ENCODE measurements around the gene PTP4A2. TPM values are rescaled to one million over a fixed set of nuclear protein-coding genes. Genes with fewer than 3 reads are reported as not detected.

Gene PTP4A2
- total and polyA plus RNA-seq, 12 donors, result 51.8 to 371 (median 177) TPM

GRCh38 chr1:31984419-31985347, 46.5 kb upstream of the PTP4A2 start:
- Histone ChIP-seq H3K36me3 (replicated peaks in 1 of 2) (no peaks in the 10 kb centered on the region), H3K9me3 (replicated peaks in 1 of 3) (no peaks in the 10 kb centered on the region), H3K4me1 (replicated peaks in 1 of 2) (peaks cover 0 to 5% of the 10 kb centered on the region in 2 donors), H3K27me3 (no peaks in the 10 kb centered on the region), H3K4me3 (no peak overlapping the region), H3K27ac (no peak overlapping the region)
- WGBS, 4 donors, result 85 to 92% (median 89%) methylated on average over 6 of the region's 6 CpGs
- intact Hi-C loops (cut with DNase I), result no loop called here
- TF ChIP-seq POLR2A (IDR thresholded peaks at IDR 0.05), result no peak
- TF ChIP-seq, protein P1, sequence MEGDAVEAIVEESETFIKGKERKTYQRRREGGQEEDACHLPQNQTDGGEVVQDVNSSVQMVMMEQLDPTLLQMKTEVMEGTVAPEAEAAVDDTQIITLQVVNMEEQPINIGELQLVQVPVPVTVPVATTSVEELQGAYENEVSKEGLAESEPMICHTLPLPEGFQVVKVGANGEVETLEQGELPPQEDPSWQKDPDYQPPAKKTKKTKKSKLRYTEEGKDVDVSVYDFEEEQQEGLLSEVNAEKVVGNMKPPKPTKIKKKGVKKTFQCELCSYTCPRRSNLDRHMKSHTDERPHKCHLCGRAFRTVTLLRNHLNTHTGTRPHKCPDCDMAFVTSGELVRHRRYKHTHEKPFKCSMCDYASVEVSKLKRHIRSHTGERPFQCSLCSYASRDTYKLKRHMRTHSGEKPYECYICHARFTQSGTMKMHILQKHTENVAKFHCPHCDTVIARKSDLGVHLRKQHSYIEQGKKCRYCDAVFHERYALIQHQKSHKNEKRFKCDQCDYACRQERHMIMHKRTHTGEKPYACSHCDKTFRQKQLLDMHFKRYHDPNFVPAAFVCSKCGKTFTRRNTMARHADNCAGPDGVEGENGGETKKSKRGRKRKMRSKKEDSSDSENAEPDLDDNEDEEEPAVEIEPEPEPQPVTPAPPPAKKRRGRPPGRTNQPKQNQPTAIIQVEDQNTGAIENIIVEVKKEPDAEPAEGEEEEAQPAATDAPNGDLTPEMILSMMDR (IDR thresholded peaks at IDR 0.05), result no peak
- no peak for DNase-seq

DNA sequence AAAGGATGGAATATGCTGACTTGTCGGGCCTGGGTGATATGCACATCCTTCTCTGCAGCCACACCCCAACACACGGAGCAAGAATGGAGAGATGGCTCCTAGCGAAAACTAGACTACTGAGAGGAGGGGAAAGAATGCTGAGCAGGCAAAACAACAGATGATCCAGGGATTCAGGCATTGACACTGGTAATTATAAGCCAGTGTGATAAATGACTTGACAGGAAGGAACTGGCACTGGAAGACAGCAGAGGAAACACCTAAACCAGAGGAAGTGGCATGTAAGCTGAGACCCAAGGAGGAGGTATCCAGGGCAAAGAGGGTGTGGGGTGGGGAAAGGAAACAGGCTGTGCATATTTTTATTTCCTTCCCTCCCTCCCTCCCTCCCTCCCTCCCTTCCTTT, 43.8 kb upstream of the PTP4A2 start:
- intact Hi-C loops (cut with DNase I), result no loop called here

DNA sequence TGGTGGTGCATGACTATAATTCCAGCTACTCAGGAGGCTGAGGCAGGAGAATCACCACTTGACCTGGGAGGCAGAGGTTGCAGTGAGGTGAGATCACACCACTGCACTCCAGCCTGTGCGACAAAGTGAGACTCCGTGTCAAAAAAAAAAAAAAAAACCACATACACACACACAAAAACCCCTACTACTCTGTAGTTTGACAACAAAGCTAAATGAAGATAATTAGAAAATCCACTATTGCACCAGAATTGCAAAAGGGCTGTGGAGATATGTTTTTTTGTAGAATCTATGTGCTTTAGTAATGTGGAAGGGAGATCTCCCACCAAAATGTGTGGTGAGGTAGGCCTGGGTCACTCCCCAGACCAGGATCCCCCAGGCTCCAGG, 43.3 kb upstream of the PTP4A2 start:
- Histone ChIP-seq H3K36me3 (replicated peaks in 1 of 2) (no peaks in the 10 kb centered on the region), H3K27me3 (no peaks in the 10 kb centered on the region), H3K4me1 (replicated peaks in 1 of 2) (peaks cover 0 to 5% of the 10 kb centered on the region in 2 donors), H3K27ac (no peak overlapping the region), H3K4me3 (no peak overlapping the region), H3K9me3 (replicated peaks in 1 of 3) (no peaks in the 10 kb centered on the region)
- no peak for TF ChIP-seq POLR2A (IDR thresholded peaks at IDR 0.05)
- TF ChIP-seq, protein P1 (IDR thresholded peaks at IDR 0.05), result no peak
- intact Hi-C loops (cut with DNase I), result no loop called here
- WGBS, 4 donors, result 71 to 85% (median 80%) methylated on average over 2 of the region's 2 CpGs
- DNase-seq, result no peak

More for the DNA sequence above, 43.8 kb upstream of the PTP4A2 start:
- Histone ChIP-seq H3K27me3 (no peaks in the 10 kb centered on the region), H3K27ac (no peak overlapping the region), H3K4me1 (replicated peaks in 1 of 2) (peaks cover 0 to 5% of the 10 kb centered on the region in 2 donors), H3K36me3 (replicated peaks in 1 of 2) (no peaks in the 10 kb centered on the region), H3K4me3 (no peak overlapping the region), H3K9me3 (replicated peaks in 1 of 3) (no peaks in the 10 kb centered on the region)
- DNase-seq, result no peak
- 37 to 49% (median 47%) methylated on average over 3 of the region's 3 CpGs for WGBS, 4 donors
- TF ChIP-seq POLR2A (IDR thresholded peaks at IDR 0.05), result no peak
- TF ChIP-seq, protein P1 (IDR thresholded peaks at IDR 0.05), result no peak

- intact Hi-C loops (cut with DNase I), result no loop called here
- H3K4me3 ChIP-seq, result no peak overlapping the region
- H3K27me3 ChIP-seq, result no peaks in the 10 kb centered on the region
- H3K27ac ChIP-seq, result no peak overlapping the region
- DNase-seq, result no peak
- TF ChIP-seq POLR2A (IDR thresholded peaks at IDR 0.05), result no peak
- TF ChIP-seq, protein P1 (IDR thresholded peaks at IDR 0.05), result no peak
- WGBS, 4 donors, result 79 to 85% (median 80%) methylated on average over 10 of the region's 10 CpGs
- no peaks in the 10 kb centered on the region for H3K9me3 ChIP-seq (replicated peaks in 1 of 3)
- H3K4me1 ChIP-seq (replicated peaks in 1 of 2), result peaks cover 0 to 5% of the 10 kb centered on the region in 2 donors
- H3K36me3 ChIP-seq (replicated peaks in 1 of 2), result no peaks in the 10 kb centered on the region
Measured at GRCh38 chr1:31980835-31981455, 42.8 kb upstream of the PTP4A2 start.

Measured in adrenal gland (tissue), 12 donors.